Measurements from ENCODE around the gene EIF3F.

DNA sequence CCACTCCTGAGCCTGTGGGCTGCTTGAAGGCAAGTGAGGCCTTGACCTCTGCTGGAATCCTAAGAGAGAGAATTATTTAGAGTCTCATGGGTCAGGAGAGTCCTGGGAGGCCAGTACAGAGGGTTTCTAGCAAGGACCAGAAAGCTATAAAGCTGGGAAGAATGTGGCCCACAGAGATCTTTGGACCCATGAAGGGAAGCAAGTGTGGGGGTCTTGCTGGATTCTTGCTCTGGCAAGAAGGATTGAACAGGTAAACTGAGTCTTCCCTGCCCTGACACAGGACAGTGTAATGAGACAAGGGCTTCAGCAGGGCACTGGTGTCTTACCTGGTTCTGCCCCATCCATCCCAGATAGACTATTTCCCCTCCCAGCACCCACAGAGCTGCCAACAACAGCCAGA, 18.4 kb downstream of the EIF3F start:
- TF ChIP-seq, protein P1, sequence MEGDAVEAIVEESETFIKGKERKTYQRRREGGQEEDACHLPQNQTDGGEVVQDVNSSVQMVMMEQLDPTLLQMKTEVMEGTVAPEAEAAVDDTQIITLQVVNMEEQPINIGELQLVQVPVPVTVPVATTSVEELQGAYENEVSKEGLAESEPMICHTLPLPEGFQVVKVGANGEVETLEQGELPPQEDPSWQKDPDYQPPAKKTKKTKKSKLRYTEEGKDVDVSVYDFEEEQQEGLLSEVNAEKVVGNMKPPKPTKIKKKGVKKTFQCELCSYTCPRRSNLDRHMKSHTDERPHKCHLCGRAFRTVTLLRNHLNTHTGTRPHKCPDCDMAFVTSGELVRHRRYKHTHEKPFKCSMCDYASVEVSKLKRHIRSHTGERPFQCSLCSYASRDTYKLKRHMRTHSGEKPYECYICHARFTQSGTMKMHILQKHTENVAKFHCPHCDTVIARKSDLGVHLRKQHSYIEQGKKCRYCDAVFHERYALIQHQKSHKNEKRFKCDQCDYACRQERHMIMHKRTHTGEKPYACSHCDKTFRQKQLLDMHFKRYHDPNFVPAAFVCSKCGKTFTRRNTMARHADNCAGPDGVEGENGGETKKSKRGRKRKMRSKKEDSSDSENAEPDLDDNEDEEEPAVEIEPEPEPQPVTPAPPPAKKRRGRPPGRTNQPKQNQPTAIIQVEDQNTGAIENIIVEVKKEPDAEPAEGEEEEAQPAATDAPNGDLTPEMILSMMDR (IDR thresholded peaks at IDR 0.05; ENCODE audit: insufficient read depth, low read length), result no peak
- TF ChIP-seq POLR2AphosphoS5 (IDR thresholded peaks at IDR 0.05; ENCODE audit: low read depth) (no peak), SPI1 (IDR thresholded peaks at IDR 0.05; ENCODE audit: borderline replicate concordance, low read depth) (no peak), GABPA (IDR thresholded peaks at IDR 0.05; ENCODE audit: low read depth) (no peak)
- TF ChIP-seq, protein P2, sequence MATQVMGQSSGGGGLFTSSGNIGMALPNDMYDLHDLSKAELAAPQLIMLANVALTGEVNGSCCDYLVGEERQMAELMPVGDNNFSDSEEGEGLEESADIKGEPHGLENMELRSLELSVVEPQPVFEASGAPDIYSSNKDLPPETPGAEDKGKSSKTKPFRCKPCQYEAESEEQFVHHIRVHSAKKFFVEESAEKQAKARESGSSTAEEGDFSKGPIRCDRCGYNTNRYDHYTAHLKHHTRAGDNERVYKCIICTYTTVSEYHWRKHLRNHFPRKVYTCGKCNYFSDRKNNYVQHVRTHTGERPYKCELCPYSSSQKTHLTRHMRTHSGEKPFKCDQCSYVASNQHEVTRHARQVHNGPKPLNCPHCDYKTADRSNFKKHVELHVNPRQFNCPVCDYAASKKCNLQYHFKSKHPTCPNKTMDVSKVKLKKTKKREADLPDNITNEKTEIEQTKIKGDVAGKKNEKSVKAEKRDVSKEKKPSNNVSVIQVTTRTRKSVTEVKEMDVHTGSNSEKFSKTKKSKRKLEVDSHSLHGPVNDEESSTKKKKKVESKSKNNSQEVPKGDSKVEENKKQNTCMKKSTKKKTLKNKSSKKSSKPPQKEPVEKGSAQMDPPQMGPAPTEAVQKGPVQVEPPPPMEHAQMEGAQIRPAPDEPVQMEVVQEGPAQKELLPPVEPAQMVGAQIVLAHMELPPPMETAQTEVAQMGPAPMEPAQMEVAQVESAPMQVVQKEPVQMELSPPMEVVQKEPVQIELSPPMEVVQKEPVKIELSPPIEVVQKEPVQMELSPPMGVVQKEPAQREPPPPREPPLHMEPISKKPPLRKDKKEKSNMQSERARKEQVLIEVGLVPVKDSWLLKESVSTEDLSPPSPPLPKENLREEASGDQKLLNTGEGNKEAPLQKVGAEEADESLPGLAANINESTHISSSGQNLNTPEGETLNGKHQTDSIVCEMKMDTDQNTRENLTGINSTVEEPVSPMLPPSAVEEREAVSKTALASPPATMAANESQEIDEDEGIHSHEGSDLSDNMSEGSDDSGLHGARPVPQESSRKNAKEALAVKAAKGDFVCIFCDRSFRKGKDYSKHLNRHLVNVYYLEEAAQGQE (IDR thresholded peaks at IDR 0.05; ENCODE audit: insufficient replicate concordance, low read depth), result no peak

All from HL-60 (cell line).